ENCODE data around the gene ARMC2.
"Not testable (repeated sequence)": the region's sequence is repeated elsewhere in the genome, so short reads cannot be mapped to it uniquely, and the experiment has no call there.

Gene ARMC2

DNA sequence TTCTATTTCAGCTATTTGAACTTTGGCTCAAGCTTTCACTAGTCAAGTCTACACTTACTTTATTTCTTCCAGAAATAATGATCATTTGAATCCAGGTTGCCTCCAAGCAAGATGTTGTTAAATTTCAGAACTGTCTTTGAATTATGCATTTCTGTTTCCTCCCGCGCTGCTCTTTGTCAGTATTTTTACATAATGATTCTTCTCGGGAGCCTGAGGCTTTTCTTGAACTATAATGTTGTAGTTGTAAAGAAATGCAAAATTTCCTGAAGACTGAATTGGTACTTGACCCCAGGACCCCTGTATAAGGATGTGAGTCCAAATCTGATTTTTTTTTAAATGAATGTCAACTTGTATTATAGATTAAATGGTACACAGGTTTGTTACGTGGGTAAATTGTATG lies 80.4 kb downstream of the ARMC2 start:
- Histone ChIP-seq H3K9me3 (peaks cover 8% of the 10 kb centered on the region), H3K27me3 (no peaks in the 10 kb centered on the region), H3K9ac (no peak overlapping the region), H4K20me1 (no peaks in the 10 kb centered on the region), H3K27ac (no peak overlapping the region), H3K36me3 (no peaks in the 10 kb centered on the region), H3K4me1 (peaks cover 13% of the 10 kb centered on the region), H3K4me2 (no peak overlapping the region), H3K4me3 (no peak overlapping the region)
- no peak for TF ChIP-seq Cebpa-rat (IDR thresholded peaks at IDR 0.05)

DNA sequence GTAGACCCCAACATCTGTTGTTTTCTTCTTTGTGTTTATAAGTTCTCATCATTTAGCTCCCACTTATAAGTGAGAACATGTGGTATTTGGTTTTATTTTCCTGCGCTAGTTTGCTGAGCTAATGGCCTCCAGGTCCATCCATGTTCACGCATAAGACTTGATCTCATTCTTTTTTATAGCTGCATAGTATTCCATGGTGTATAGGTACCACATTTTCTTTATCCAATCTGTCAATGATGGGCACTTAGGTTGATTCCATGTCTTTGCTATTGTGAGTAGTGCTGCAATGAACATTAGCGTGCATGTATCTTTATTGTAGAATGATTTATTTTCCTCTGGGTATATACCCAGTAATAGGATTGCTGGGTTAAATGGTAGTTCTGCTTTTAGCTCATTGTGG lies 82.9 kb downstream of the ARMC2 start:
- H3K4me3 ChIP-seq, H3K9ac ChIP-seq, H3K4me2 ChIP-seq, H3K36me3 ChIP-seq, H3K27ac ChIP-seq, H4K20me1 ChIP-seq, H3K27me3 ChIP-seq, H3K4me1 ChIP-seq, H3K9me3 ChIP-seq: not testable (repeated sequence)

DNA sequence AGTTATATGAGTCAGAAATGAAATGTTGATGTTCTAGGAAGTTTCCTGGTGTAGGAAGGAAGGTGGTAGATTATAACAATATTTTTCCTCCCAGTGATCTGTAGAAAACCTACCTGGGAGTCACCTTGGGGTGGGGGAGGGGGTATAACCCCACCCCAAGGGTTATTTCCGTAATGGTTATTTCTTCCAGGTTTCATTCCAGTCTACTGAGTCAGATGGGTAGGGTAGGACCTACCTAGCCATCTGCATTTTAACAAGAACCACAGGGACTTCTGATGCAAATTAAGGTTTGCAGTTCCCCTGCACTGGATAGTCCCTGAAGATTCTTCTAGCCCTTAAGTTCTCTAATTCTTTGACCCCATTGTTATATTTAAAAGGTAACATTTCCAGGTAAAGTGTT lies 88.9 kb downstream of the ARMC2 start:
- TF ChIP-seq Cebpa-rat (IDR thresholded peaks at IDR 0.05) = no peak
- peaks cover 4% of the 10 kb centered on the region for H3K4me1 ChIP-seq
- H3K9me3 ChIP-seq = no peaks in the 10 kb centered on the region
- H3K27ac ChIP-seq = no peak overlapping the region
- H3K36me3 ChIP-seq = no peaks in the 10 kb centered on the region
- H3K4me2 ChIP-seq = no peak overlapping the region
- no peak overlapping the region for H3K4me3 ChIP-seq
- H4K20me1 ChIP-seq = no peaks in the 10 kb centered on the region
- H3K27me3 ChIP-seq = no peaks in the 10 kb centered on the region
- no peak overlapping the region for H3K9ac ChIP-seq

DNA sequence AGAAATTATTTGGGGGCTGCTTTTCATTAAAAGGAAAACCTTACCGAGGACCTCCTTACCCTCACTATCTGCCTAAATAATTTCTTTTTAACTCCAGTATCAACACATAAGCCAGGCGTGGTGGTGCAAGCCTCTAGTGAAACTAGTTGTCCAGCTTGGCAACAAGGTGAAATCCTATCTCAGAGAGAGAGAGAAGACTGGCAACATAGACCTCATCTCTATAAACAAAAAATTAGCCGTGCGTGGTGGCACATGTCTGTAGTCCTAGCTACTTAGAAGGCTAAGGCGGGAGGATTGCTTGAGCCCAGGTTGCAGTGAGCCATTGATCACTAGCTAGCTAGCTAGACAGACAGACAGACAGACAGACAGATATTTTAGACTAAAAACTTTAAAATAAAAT lies 92.5 kb downstream of the ARMC2 start:
- no peak overlapping the region for H3K9ac ChIP-seq
- H3K36me3 ChIP-seq = no peaks in the 10 kb centered on the region
- H3K4me2 ChIP-seq = no peak overlapping the region
- H3K4me3 ChIP-seq = no peak overlapping the region
- no peak for TF ChIP-seq Cebpa-rat (IDR thresholded peaks at IDR 0.05)
- H4K20me1 ChIP-seq = no peaks in the 10 kb centered on the region
- H3K27me3 ChIP-seq = no peaks in the 10 kb centered on the region
- H3K9me3 ChIP-seq = no peaks in the 10 kb centered on the region
- peaks cover 40% of the 10 kb centered on the region for H3K4me1 ChIP-seq
- no peak overlapping the region for H3K27ac ChIP-seq

DNA sequence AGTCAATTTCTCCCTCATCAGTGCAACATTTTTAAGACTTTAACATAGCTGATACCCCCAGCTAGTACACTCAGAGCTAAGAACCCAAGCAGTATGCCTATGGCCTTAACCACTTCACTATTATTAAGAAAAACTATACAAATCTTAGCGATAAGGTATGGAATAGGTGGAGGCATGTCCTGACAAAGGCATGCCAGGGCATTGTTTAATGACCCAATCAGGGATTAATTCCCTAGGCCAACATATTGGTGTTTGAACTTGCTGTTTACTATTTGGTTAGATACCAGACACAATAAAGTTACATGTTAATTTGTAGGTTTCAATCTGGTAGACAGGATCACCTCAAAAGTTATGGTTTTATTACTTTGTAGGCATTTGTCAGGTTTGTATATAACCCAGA lies 93.1 kb downstream of the ARMC2 start:
- Histone ChIP-seq H3K4me2 (no peak overlapping the region), H3K9ac (no peak overlapping the region)

DNA sequence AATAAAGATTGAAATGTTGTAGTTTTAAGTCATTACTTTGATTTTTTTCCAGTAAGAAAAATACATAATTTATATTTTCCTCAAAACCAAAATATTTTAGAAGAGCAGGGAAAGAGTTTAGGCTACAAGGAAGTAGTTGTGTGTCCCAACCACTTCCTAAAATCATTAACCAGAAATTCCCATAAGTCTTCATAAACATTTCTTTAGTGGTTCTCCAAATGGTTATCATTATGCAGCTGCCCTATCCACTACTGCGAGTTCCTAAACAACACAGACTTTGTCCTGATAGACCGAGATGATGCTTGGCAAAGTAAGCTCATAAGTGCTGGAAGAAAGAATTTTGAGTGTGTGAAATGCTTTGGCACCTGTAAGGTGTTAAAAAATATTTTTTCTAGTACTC lies 93.6 kb downstream of the ARMC2 start:
- no peak overlapping the region for H3K9ac ChIP-seq
- no peak for TF ChIP-seq Cebpa-rat (IDR thresholded peaks at IDR 0.05)

More for the DNA sequence above, 93.1 kb downstream of the ARMC2 start:
- no peaks in the 10 kb centered on the region for H3K36me3 ChIP-seq
- peaks cover 45% of the 10 kb centered on the region for H3K4me1 ChIP-seq
- no peaks in the 10 kb centered on the region for H3K9me3 ChIP-seq
- no peak for TF ChIP-seq Cebpa-rat (IDR thresholded peaks at IDR 0.05)
- H3K27ac ChIP-seq = no peak overlapping the region
- H3K4me3 ChIP-seq = no peak overlapping the region
- no peaks in the 10 kb centered on the region for H4K20me1 ChIP-seq
- no peaks in the 10 kb centered on the region for H3K27me3 ChIP-seq

DNA sequence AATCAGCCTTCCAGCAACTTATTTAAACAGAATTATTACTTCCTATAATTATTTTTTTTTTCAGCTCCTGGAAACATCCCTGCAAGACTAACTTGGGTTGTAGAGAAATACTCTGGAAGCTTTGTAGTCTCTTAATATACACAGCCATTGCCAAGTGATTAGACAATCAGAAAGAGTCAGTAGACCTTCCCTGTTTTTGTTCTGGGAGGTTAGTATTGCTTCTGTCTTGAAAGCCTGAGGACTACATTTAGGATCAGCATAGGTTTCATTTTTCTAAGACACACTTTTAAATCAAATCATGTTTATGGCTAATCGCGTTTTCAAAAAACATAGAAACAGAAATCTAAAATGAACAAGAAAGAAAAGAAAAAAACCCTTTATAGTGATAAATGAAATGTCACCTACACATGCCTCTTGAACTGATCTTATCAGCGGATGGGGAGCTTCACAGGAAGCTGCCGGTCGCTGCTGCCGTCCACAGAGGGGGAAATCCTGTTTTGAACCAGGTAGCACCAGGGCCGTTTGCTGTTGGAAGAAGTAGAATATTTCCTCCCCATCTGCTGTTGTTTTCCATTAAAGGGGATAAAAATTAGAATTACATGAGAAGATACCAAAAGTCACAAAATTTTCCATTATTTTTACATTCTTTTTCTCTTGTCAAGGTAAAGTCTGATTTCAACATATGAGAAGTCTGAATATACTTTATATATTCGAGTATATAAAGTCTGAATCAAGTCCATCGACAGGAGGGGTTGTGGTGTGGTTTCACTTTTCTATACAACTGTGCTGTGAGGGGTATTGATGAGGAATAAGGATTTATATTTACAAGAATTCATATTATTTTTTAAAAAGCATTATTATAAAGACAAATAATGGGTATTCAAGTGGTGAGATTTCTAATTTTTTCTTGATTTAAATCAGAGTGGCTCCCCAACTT lies 94.6 kb downstream of the ARMC2 start:
- no peaks in the 10 kb centered on the region for H3K9me3 ChIP-seq
- H3K9ac ChIP-seq = no peak overlapping the region
- no peaks in the 10 kb centered on the region for H3K27me3 ChIP-seq
- no peaks in the 10 kb centered on the region for H4K20me1 ChIP-seq
- no peak overlapping the region for H3K27ac ChIP-seq
- TF ChIP-seq Cebpa-rat (IDR thresholded peaks at IDR 0.05) = no peak
- H3K4me2 ChIP-seq = peak overlapping the region; percentile 73
- no peaks in the 10 kb centered on the region for H3K36me3 ChIP-seq
- peaks cover 61% of the 10 kb centered on the region for H3K4me1 ChIP-seq
- no peak overlapping the region for H3K4me3 ChIP-seq

More for the DNA sequence above, 93.6 kb downstream of the ARMC2 start:
- Histone ChIP-seq H3K9me3 (no peaks in the 10 kb centered on the region), H3K27me3 (no peaks in the 10 kb centered on the region), H4K20me1 (no peaks in the 10 kb centered on the region), H3K4me2 (peak overlapping the region; percentile 73), H3K4me3 (no peak overlapping the region), H3K36me3 (no peaks in the 10 kb centered on the region), H3K4me1 (peaks cover 51% of the 10 kb centered on the region), H3K27ac (no peak overlapping the region)

DNA sequence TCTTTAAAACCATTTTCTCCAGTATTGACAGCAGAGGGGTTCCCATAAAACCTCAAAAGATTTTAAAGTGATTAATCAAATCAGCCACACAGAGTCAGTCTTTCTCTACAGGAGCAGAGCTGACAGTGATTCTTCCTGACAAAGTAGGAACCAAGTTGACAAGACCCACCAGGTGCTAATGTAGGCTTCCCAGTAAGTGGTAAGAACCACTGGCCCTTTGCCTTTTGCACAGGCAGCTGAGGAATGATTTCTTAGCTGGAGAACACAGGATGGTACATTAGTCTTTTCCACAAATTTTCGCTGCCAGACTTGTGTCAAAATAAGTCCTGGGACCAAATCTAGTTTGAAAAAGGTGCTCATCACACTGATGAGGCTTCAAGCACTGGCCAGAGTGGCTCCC lies 95.8 kb downstream of the ARMC2 start:
- no peak for TF ChIP-seq Cebpa-rat (IDR thresholded peaks at IDR 0.05)
- Histone ChIP-seq H3K4me2 (no peak overlapping the region), H4K20me1 (no peaks in the 10 kb centered on the region), H3K4me1 (peaks cover 73% of the 10 kb centered on the region), H3K9ac (no peak overlapping the region), H3K27me3 (no peaks in the 10 kb centered on the region), H3K9me3 (no peaks in the 10 kb centered on the region), H3K27ac (no peak overlapping the region), H3K4me3 (no peak overlapping the region), H3K36me3 (no peaks in the 10 kb centered on the region)

DNA sequence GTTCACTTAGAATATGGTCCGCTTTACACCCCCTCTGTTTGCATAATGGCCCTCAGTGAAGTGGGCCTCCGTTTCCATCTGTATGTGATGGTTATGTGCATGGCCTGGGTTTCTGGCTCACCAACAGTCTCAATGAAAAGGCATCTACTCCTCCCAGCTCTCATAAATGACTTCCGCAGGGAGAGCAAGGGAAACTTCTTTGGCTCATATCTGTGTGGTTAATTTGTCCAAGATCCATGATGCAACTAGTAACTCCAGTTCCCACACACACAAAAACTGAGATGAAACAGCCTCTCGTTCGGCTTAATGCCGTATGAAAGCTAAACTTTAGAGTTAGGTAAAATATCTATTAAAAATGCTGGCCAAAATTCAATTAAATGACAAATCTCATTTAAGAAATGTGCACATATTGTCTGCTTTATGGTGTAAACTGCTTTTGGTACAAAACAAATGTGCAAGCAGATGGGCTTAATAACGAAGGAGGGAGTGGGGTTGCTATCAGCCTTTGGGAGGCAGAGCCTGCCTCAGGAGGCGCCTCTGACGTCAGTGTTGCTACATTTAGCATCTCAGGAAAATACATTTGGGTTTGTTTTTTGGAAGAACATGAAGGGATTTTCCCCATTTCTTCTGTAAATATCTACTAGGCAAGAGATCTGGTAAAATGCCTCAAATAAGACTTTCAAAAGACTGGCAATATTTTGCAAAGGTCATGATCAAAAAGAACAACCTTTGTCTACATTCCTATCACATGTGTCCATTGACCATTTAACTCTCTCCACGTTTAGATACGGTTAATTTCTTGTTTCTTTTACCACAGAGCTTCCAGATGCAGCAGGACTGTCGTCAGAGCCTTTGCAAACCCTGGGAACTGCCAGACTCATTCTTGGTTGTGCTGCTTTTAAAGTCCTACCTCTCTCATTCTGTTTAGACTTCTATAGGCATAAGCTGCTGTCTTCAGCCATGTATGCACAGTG lies 96.8 kb downstream of the ARMC2 start:
- H4K20me1 ChIP-seq = no peaks in the 10 kb centered on the region
- H3K27me3 ChIP-seq = no peaks in the 10 kb centered on the region
- peak overlapping the region; percentile 36; the same call in 1 of the 2 replicates for H3K4me2 ChIP-seq

More for the DNA sequence above, 96.8 kb downstream of the ARMC2 start:
- H3K36me3 ChIP-seq = no peaks in the 10 kb centered on the region
- H3K9me3 ChIP-seq = no peaks in the 10 kb centered on the region
- H3K9ac ChIP-seq = no peak overlapping the region
- H3K27ac ChIP-seq = no peak overlapping the region
- H3K4me3 ChIP-seq = no peak overlapping the region
- no peak for TF ChIP-seq Cebpa-rat (IDR thresholded peaks at IDR 0.05)
- H3K4me1 ChIP-seq = peaks cover 81% of the 10 kb centered on the region

Measured in BLaER1 (cell line).